GM04504 (cell line): ENCODE data around the gene RNF20.

Source experiments
- DNase-seq: peaks from one replicate; pipeline ENCODE4 v3.0.0-alpha.2; 2012; ENCODE audit warnings: low read depth

The RNF20 gene

DNA sequence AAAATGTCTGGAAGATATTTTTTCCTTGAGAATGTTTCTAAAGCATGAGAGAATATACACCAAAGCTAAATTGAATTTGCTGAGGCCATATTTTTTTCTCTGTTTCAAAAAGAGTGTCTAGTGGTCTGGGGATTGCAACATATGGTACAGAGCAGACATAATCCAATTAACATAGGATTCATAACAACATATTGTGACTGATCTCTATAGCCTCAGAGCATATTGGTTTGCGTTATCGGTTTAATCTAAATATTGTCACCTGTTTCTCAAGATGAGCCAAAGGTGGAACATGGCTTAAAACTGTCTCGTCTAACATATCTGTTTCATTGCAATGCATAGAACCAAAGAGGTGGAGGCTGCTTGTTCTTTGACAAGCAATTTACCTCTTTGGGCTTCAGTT is 57.2 kb downstream of the RNF20 start:
- DNase-seq, result no peak

DNA sequence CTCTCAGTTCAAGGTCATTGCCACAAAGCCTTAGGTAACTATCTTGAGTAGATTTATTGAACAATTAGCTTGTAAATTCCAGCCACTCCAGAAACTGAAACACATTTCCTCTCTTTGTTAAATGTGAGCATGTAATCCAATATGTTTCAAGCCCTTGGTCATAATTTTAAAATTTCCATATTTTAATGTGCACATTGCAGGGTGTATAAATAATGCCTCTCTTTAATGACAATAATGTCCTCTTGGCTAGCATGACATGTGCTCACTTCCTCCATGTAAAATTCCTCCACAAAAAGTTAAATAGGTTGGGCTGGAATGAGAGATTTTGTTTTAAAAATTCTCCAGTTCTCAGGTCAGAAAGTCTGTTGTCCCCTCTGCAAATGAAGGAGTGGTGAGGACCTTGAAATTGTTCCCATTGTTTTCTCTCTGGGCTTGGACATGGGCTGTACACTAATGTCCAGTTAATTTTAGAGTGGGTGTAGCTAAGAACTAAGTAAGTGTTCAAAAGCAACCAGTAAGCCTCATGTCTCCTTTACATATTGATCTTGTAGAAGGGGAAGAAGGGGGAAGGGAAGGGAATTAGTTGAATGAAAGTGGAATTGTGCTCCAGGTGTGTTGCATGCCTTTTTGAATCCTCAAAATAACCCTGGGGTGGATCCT is 58.3 kb downstream of the RNF20 start:
- DNase-seq, result no peak

DNA sequence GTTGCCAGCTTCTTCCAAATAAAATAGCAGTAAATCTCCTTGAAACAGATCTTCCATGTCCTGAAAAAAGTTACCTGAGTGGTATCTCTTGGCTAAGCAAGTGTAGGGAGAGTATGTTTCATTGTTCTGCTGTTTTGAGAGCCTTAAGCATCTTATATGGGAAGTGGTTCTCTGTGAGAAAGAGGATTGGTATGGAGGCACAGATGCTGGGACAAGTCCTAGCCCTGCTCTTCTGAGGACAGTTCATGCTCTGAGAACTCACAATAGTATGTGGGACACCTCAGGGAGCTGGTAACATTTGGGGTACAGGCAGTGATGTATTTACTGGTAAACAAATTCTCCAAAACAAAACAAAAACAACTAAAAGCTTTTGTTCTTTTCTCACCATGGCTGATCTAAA is 59.1 kb downstream of the RNF20 start:
- no peak for DNase-seq

DNA sequence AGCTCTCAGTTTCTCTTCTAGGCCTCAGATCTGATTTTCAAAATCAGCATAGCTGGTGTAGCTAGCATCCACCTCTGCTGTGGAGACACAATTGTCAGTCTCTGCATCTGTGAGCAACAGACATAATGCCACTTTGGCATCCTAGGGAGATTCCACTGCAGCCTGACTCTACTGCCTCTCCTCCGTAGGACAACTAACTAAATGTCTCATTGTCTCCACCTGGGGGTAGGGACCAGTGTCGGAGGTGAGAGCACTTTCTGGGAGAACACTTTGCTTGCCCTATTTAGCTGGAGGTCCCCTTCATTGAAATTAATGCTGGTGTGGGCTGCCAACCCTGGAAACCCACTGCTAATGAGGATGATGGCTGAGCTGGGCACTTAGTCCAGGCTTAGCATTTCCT is 59.7 kb downstream of the RNF20 start:
- no peak for DNase-seq

DNA sequence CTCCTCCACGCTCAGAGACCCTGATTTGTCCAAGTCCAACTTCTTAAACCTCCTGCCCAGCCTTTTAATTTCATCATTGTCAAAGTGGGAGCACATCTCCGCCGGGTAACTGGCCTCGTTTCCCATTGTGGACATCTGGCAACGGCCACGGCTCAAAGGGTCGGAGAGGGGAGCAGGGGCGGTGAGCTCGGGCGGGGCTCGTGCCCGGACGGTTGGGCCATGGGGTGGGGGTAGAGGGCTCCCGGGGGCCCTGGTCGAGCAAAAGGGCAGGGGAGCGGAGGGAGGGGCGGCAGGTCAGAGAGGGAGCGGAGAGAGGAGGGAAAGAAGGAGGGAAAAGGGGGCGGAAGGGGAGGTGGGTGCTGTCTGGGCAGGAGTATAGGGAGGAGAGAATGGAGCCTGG is 61.1 kb downstream of the RNF20 start, which contains the start of gene PPP3R2:
Gene PPP3R2, minus strand, starts transcription at position 174 of the 400 bp plus-strand sequence. Its CDS starts 48 bp downstream, at position 126.
- DNase-seq, result no peak

DNA sequence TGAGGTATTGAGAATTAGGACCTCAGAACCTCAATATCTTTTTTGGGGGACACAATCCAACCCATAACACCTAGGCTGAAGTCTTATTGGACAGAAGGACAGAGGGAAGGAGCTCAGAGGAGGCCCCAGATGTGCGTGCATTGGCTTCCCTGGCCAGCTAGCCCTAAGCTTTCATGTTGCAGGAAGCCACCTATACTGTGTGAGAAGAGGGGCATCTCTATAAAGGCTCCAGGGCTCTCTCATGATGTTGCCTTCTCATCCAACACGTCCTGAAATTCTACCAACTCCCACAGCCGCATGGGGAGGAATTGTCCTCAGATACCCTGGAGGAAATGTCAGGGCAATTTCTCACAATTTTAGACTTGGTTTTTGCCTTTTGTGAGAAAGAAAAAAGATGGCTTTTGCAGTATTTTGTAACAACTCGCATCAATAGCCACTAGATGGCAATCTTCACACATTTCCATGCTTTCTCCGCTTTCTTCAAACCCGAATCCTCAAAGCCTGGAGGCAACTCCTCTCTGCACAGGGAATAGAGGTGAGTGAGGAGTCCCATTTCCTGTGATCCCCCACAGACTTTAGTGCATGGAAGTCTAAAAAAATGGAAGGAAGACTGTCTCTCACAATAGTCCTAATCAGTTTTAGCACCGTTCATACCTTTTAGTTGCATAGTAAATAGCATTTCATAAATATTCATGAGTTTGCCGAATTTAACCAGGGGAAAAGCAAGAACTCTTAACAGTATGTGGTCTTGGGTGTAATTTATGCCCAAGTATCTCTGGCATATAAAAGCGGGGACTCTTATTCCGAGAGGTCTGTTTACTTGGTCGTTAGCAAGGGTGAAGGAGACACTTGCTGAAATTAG is 68.5 kb downstream of the RNF20 start:
- peak; percentile 17 for DNase-seq

- DNase-seq, result no peak
These were observed 70.6 kb downstream of the RNF20 start for GRCh38 chr9:101604296-101604695.

- no peak for DNase-seq
These were observed 71.9 kb downstream of the RNF20 start for GRCh38 chr9:101605547-101605946.
